Uterus (tissue), 4 donors: Measurements from ENCODE around the gene TMED4. TPM values are rescaled to one million over a fixed set of nuclear protein-coding genes. Genes with fewer than 3 reads are reported as not detected.
"Not testable (repeated sequence)": the region's sequence is repeated elsewhere in the genome, so short reads cannot be mapped to it uniquely, and the experiment has no call there.

Experiments used
- DNase-seq, 2 donors: peaks; one replicate each; pipeline ENCODE4 v3.0.0-alpha.2; 2019 to 2020
- H3K27ac ChIP-seq, 2 donors: fragments of 200-600 bp; sonication (generic); 1 replicate in 1 of 2; 2 replicates in 1 of 2; pipeline ENCODE4 v1.5.1; 2016 to 2018
- H3K27me3 ChIP-seq, 2 donors: fragments of 200-600 bp; sonication (generic); one replicate each; pipeline ENCODE4 v1.5.1; 2018 to 2019; ENCODE audit warnings: control low read depth in 1 of 2
- H3K36me3 ChIP-seq, 2 donors: fragments of 200-600 bp; sonication (generic); one replicate each; pipeline ENCODE4 v1.5.1; 2019; ENCODE audit warnings: control low read depth in 1 of 2
- H3K4me1 ChIP-seq, 2 donors: fragments of 200-600 bp; sonication (generic); one replicate each; pipeline ENCODE4 v1.5.1; 2018 to 2019; ENCODE audit warnings: control low read depth in 1 of 2
- H3K4me3 ChIP-seq, 2 donors: fragments of 200-600 bp; sonication (generic); 1 replicate in 1 of 2; 2 replicates in 1 of 2; pipeline ENCODE4 v1.5.1; 2018 to 2019; ENCODE audit warnings: mild to moderate bottlenecking in 1 of 2
- H3K9me3 ChIP-seq, 2 donors: fragments of 200-600 bp; sonication (generic); one replicate each; pipeline ENCODE4 v1.5.1; 2019; ENCODE audit warnings: control low read depth in 1 of 2
- POLR2A ChIP-seq, 2 donors: fragments of 450-650 bp; IDR thresholded peaks; one replicate each; pipeline ENCODE4 v1.6.1; 2016; ENCODE audit warnings: antibody characterized with exemption in 2 of 2, mild to moderate bottlenecking in 1 of 2, moderate library complexity in 1 of 2
- intact Hi-C: fragments of 100-400 bp; cut with DNase I; formaldehyde crosslinking; loops from one replicate; pipeline ENCODE4 v1.15.1; 2023; ENCODE audit warnings: low total_unique reads
- total RNA-seq, 4 donors: library from RNA; depleted of rRNA in 3 of 4; stranded (reverse); fragments of >200 nt in 3 of 4; gene quantifications; one replicate each; pipeline versions ENCODE4 v1.1.0 to v1.2.4, GENCODE V29; 2014 to 2023
- TF ChIP-seq, protein P1 (sequence below), 4 experiments: fragments of 200-600 bp in 2 of 4; fragments of 450-650 bp in 2 of 4; sonication (generic) in 2 of 4; IDR thresholded peaks; one replicate each; pipeline ENCODE4 v1.5.1; 2016 to 2019; ENCODE audit warnings: antibody characterized with exemption in 4 of 4, mild to moderate bottlenecking in 2 of 4, moderate library complexity in 1 of 4
- donor health status: DM: yes; HTN: yes; CAD: no.

The TMED4 gene
- total RNA-seq, 4 donors from 2014 or later, result 37.9 to 403 (median 85.8) TPM

- Histone ChIP-seq H3K27ac (no peak overlapping the region), H3K27me3 (no peaks in the 10 kb centered on the region), H3K4me1 (no peaks in the 10 kb centered on the region), H3K4me3 (no peak overlapping the region), H3K36me3 (no peaks in the 10 kb centered on the region), H3K9me3 (no peaks in the 10 kb centered on the region)
- no peak for DNase-seq
- TF ChIP-seq, protein P1, sequence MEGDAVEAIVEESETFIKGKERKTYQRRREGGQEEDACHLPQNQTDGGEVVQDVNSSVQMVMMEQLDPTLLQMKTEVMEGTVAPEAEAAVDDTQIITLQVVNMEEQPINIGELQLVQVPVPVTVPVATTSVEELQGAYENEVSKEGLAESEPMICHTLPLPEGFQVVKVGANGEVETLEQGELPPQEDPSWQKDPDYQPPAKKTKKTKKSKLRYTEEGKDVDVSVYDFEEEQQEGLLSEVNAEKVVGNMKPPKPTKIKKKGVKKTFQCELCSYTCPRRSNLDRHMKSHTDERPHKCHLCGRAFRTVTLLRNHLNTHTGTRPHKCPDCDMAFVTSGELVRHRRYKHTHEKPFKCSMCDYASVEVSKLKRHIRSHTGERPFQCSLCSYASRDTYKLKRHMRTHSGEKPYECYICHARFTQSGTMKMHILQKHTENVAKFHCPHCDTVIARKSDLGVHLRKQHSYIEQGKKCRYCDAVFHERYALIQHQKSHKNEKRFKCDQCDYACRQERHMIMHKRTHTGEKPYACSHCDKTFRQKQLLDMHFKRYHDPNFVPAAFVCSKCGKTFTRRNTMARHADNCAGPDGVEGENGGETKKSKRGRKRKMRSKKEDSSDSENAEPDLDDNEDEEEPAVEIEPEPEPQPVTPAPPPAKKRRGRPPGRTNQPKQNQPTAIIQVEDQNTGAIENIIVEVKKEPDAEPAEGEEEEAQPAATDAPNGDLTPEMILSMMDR (IDR thresholded peaks at IDR 0.05), result no peak
- TF ChIP-seq POLR2A (IDR thresholded peaks at IDR 0.05), result no peak
- intact Hi-C loops, result no loop called here
Measured at GRCh38 chr7:44561481-44561880, 20.6 kb downstream of the TMED4 start.

DNA sequence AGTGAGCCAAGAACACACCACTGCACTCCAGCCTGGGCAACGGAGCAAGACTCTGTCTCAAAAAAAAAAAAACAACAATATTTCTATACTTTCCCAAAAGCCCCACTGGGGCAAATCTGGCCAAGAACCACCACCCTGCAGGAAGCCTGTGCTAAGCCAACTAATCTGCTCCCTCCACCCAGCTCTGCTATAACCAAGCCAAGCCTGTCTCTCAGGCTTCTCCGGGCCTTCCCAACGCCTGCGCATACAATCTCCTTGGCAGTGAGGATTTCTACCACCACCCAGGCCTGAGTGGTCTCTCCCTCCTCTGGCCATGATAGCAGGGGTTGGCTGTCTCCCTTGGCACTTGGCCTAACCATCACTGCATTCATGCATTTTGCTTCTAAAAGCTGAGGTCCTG is 22.5 kb downstream of the TMED4 start:
- DNase-seq, result no peak
- H3K27ac ChIP-seq, result no peak overlapping the region
- no peaks in the 10 kb centered on the region for H3K27me3 ChIP-seq
- intact Hi-C loops, result no loop called here
- TF ChIP-seq, protein P1 (IDR thresholded peaks at IDR 0.05), result no peak
- TF ChIP-seq POLR2A (IDR thresholded peaks at IDR 0.05), result no peak
- no peak overlapping the region for H3K4me3 ChIP-seq
- H3K9me3 ChIP-seq, result no peaks in the 10 kb centered on the region
- no peaks in the 10 kb centered on the region for H3K36me3 ChIP-seq
- no peaks in the 10 kb centered on the region for H3K4me1 ChIP-seq

- intact Hi-C loops, result no loop called here
- Histone ChIP-seq H3K4me3 (no peak overlapping the region), H3K27ac (no peak overlapping the region), H3K27me3 (no peaks in the 10 kb centered on the region), H3K4me1 (no peaks in the 10 kb centered on the region), H3K9me3 (no peaks in the 10 kb centered on the region), H3K36me3 (no peaks in the 10 kb centered on the region)
- no peak for DNase-seq
- TF ChIP-seq POLR2A (IDR thresholded peaks at IDR 0.05), result no peak
- TF ChIP-seq, protein P1 (IDR thresholded peaks at IDR 0.05), result no peak
Measured at GRCh38 chr7:44557485-44557884, 24.5 kb downstream of the TMED4 start.

DNA sequence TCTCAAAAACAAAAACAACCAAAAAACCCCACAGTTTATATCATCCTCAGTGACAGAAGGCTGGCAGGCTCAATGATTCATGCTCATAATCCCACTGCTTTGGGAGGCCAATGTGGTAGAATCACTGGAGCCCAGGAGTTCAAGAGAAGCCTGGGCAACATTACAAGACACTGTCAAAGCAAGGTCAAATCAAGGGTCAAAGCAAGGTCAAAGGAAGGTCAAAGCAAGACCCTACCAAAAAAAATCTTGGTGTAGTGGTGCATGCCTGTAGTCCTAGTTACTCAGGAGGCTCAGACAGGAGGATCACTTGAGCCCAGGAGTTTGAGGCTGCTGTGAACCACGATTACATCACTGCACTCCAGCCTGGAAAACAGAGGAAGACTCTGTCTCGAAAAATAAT is 26.7 kb downstream of the TMED4 start:
- H3K4me3 ChIP-seq, result no peak overlapping the region
- TF ChIP-seq POLR2A (IDR thresholded peaks at IDR 0.05), result no peak
- TF ChIP-seq, protein P1 (IDR thresholded peaks at IDR 0.05), result no peak
- no peaks in the 10 kb centered on the region for H3K9me3 ChIP-seq
- no peaks in the 10 kb centered on the region for H3K4me1 ChIP-seq
- H3K27me3 ChIP-seq, result no peaks in the 10 kb centered on the region
- intact Hi-C loops, result no loop called here
- no peak overlapping the region for H3K27ac ChIP-seq
- H3K36me3 ChIP-seq, result no peaks in the 10 kb centered on the region
- DNase-seq, result no peak

- H3K4me3 ChIP-seq, H3K27me3 ChIP-seq, intact Hi-C loops, DNase-seq, H3K36me3 ChIP-seq, H3K4me1 ChIP-seq, H3K9me3 ChIP-seq, H3K27ac ChIP-seq: not testable (repeated sequence)
Measured at GRCh38 chr7:44552473-44553005, 29.5 kb downstream of the TMED4 start.

GRCh38 chr7:44549457-44549856 is 32.6 kb downstream of the TMED4 start:
- TF ChIP-seq, protein P1 (IDR thresholded peaks at IDR 0.05), result no peak
- TF ChIP-seq POLR2A (IDR thresholded peaks at IDR 0.05), result no peak
- intact Hi-C loops, result no loop called here
- DNase-seq, result no peak

More at GRCh38 chr7:44549457-44549856, 32.6 kb downstream of the TMED4 start:
- H3K9me3 ChIP-seq, result no peaks in the 10 kb centered on the region
- H3K4me3 ChIP-seq, result no peak overlapping the region
- no peaks in the 10 kb centered on the region for H3K4me1 ChIP-seq
- H3K27ac ChIP-seq, result no peak overlapping the region
- no peaks in the 10 kb centered on the region for H3K36me3 ChIP-seq
- no peaks in the 10 kb centered on the region for H3K27me3 ChIP-seq
